ENCODE results near the gene STARD13.

GRCh38 chr13:33249894-33250293 lies 35.7 kb downstream of the STARD13 start:
- no peak for TF ChIP-seq CTCF (IDR thresholded peaks at IDR 0.05; ENCODE audit: insufficient read depth, low read length)
- no peak for TF ChIP-seq SPI1 (IDR thresholded peaks at IDR 0.05; ENCODE audit: borderline replicate concordance, low read depth)
- no peak for TF ChIP-seq POLR2AphosphoS5 (IDR thresholded peaks at IDR 0.05; ENCODE audit: low read depth)
- no peak for TF ChIP-seq REST (IDR thresholded peaks at IDR 0.05; ENCODE audit: insufficient replicate concordance, low read depth)
- no peak for TF ChIP-seq GABPA (IDR thresholded peaks at IDR 0.05; ENCODE audit: low read depth)
